HEK293T (cell line): ENCODE results near the gene IFTAP.

Source experiments
- ARNT ChIP-seq: fragments of 450-650 bp; IDR thresholded peaks from 2 replicates; pipeline ENCODE4 v1.6.1; 2017; ENCODE audit warnings: mild to moderate bottlenecking
- BHLHE40 ChIP-seq: fragments of 450-650 bp; IDR thresholded peaks from 2 replicates; pipeline ENCODE4 v1.6.1; 2016; ENCODE audit warnings: mild to moderate bottlenecking, moderate library complexity, borderline replicate concordance
- ELF4 ChIP-seq: fragments of 450-650 bp; IDR thresholded peaks from 2 replicates; pipeline ENCODE4 v1.6.1; 2017; ENCODE audit warnings: antibody characterized with exemption
- FOXA1 ChIP-seq: fragments of 450-650 bp; IDR thresholded peaks from 2 replicates; pipeline ENCODE4 v1.6.1; 2016; ENCODE audit warnings: mild to moderate bottlenecking
- FOXK2 ChIP-seq: fragments of 450-650 bp; IDR thresholded peaks from 2 replicates; pipeline ENCODE4 v1.6.1; 2016; ENCODE audit warnings: mild to moderate bottlenecking
- HDGF ChIP-seq: fragments of 450-650 bp; IDR thresholded peaks from 2 replicates; pipeline ENCODE4 v1.6.1; 2017; ENCODE audit warnings: antibody characterized with exemption, borderline replicate concordance
- NFRKB ChIP-seq: fragments of 450-650 bp; IDR thresholded peaks from 2 replicates; pipeline ENCODE4 v1.6.1; 2016; ENCODE audit warnings: mild to moderate bottlenecking, moderate library complexity
- SP1 ChIP-seq: fragments of 450-650 bp; IDR thresholded peaks from 2 replicates; pipeline ENCODE4 v1.6.1; 2017
- TF ChIP-seq, protein P1 (sequence below): fragments of 450-650 bp; IDR thresholded peaks from 2 replicates; pipeline ENCODE4 v1.6.1; 2016

DNA sequence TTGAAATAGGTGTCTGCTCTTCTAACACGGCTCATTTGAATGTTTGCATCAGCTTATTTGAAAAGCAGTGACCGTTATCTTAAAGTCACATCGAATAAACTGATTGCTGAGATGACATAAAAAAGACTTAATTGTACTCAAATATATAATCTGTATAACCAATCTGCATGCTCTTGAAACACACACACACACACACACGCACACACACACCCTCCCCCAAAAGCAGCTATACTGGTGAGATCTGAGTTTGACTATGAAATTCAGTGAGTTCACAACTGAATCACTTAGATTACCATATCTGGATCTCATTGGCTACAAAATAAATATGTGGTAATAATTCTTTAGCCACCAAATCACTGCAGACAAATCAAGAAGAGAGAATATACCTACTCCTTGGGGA is 3.8 kb upstream of the IFTAP start:
- TF ChIP-seq BHLHE40: no peak
- no peak for TF ChIP-seq SP1
- TF ChIP-seq NFRKB: no peak
- TF ChIP-seq ELF4: no peak
- no peak for TF ChIP-seq FOXA1
- TF ChIP-seq ARNT: no peak
- TF ChIP-seq, protein P1, sequence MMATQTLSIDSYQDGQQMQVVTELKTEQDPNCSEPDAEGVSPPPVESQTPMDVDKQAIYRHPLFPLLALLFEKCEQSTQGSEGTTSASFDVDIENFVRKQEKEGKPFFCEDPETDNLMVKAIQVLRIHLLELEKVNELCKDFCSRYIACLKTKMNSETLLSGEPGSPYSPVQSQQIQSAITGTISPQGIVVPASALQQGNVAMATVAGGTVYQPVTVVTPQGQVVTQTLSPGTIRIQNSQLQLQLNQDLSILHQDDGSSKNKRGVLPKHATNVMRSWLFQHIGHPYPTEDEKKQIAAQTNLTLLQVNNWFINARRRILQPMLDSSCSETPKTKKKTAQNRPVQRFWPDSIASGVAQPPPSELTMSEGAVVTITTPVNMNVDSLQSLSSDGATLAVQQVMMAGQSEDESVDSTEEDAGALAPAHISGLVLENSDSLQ: no peak
- no peak for TF ChIP-seq FOXK2
- no peak for TF ChIP-seq HDGF
